ENCODE data around the gene ANO2.
"Not testable (repeated sequence)": the region's sequence is repeated elsewhere in the genome, so short reads cannot be mapped to it uniquely, and the experiment has no call there.

The ANO2 gene

GRCh38 chr12:5688226-5688625 is 256.8 kb downstream of the ANO2 start:
- in situ Hi-C loops (cut with HindIII; ENCODE audit: low sequenced_read_pairs), result no loop called here

DNA sequence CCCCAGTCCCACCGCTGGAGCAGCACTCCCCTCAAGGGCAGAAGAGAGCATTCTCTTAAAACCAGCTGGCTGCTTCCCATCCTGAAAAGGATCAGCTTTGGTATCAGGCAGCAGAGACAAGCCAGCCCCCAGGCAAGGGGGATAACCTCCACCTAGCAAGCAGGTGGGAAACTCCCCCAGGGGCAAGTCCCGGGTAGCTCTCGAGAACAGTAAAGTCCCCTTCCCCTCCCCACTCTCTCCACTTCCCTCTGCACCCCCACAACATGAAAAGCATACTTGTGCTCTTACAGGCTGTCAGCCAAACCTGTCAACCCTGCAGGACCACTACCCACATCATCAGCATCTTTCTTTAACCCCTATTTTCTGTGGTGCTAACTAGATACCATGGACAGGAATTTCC is 259.1 kb downstream of the ANO2 start:
- in situ Hi-C loops (cut with HindIII; ENCODE audit: low sequenced_read_pairs), result no loop called here

DNA sequence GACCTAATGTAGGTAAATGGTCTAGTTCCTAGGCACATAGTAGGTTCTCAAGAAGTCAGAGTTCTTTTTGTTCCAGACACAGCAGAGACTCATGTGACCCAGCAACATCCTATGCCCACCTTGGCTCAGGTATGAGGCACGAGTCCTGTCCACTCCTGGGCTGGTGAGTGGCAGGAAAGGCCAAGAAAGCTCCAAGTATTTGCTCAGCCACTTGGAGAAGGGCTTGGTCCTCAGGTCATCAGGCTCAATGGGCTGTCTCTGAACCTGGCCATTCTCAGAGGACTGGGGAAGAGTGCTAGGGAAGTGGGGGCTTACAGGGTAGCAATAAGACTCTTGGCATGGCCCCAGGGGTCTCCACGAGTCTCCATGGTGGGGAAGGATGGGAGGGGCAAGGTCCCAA is 260.1 kb downstream of the ANO2 start:
- in situ Hi-C loops (cut with HindIII; ENCODE audit: low sequenced_read_pairs), result no loop called here

GRCh38 chr12:5682581-5682980 is 262.5 kb downstream of the ANO2 start:
- in situ Hi-C loops (cut with HindIII; ENCODE audit: low sequenced_read_pairs), result no loop called here

DNA sequence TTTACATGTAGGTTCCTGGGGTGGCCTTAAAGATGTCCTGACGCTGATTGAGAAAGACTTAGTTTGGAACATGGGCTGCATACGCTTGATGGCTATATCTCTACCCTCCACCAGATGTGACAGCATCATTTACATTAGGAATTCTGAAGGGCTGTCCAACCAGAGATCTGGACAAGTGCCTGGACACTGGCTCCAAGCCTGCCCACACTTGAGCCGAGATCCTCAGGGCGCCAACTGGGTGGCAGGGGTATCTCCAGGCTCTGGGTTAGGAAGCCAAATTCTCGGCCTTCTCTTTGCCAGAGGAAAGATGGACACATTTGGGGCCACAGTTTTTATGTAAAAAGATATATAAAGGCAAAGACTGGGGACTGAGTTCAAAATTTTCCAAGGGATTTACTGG is 266.9 kb downstream of the ANO2 start:
- in situ Hi-C loops (cut with HindIII; ENCODE audit: low sequenced_read_pairs), result no loop called here

- in situ Hi-C loops (cut with HindIII; ENCODE audit: low sequenced_read_pairs), result not testable (repeated sequence)
Measured at GRCh38 chr12:5669624-5670023, 275.4 kb downstream of the ANO2 start.

- in situ Hi-C loops (cut with HindIII; ENCODE audit: low sequenced_read_pairs), result no loop called here
Measured at GRCh38 chr12:5665615-5666014, 279.4 kb downstream of the ANO2 start.

DNA sequence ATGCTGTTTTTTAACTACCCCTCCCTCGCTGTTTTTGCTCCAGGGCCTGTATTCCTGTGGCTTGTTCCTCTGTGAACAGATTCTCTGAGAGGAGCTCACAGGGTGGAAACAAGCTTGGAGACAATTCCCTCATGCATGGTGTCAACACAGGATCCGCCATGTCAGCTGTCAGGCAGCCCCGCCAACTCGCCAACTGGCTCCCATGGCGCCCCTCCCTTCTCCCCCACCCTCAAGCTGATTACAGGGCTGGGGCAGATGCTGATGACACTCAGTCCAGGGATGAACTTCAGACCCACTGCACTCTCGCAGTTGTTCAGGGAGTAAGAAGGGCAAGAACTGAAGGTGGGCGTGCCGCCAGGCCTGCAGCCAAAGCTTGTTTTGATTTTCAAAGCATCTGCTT is 283.2 kb downstream of the ANO2 start:
- in situ Hi-C loops (cut with HindIII; ENCODE audit: low sequenced_read_pairs), result no loop called here

- in situ Hi-C loops (cut with HindIII; ENCODE audit: low sequenced_read_pairs), result no loop called here
Measured at GRCh38 chr12:5660238-5660637, 284.8 kb downstream of the ANO2 start.

- in situ Hi-C loops (cut with HindIII; ENCODE audit: low sequenced_read_pairs), result not testable (repeated sequence)
Measured at GRCh38 chr12:5658339-5658941, 286.6 kb downstream of the ANO2 start.

DNA sequence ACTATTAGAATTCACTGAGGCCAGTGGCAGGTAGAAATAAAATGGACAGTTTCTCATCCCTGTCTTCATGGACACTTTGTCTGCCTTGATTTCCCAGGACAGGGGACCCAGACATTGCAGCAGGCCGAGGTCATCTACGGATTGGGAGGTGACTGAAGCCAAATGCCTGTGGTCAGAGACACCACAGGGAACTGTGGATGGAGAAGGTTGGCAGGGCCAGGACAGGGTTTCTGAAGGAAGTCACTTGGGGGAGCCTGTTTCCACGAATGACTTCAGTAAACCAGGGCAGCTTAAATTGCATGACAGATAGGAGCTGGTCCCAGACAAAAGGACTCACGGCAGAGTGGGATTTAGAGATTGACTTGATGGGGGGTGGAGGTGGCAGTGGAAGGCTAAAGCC is 288.2 kb downstream of the ANO2 start:
- in situ Hi-C loops (cut with HindIII; ENCODE audit: low sequenced_read_pairs), result no loop called here

- in situ Hi-C loops (cut with HindIII; ENCODE audit: low sequenced_read_pairs), result no loop called here
Measured at GRCh38 chr12:5655120-5655519, 289.9 kb downstream of the ANO2 start.

DNA sequence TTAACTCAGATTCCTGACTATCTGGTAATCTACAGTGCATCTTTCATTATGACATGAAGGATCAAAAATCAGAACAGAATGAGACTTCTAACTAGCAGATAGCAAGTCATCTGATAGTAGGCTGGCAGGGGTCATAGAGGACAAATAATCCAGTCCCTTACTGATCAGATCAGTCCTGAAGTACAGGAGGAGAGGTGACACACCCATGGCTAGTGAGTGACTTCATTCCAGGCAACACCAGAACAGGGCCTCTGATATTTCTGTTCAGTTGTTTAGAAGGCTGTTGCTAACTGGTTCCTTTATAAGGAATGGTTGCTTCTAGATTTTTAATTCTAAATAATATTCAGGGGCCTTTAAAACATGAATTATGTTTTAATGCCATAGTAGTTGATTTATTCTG is 291.0 kb downstream of the ANO2 start:
- in situ Hi-C loops (cut with HindIII; ENCODE audit: low sequenced_read_pairs), result no loop called here

DNA sequence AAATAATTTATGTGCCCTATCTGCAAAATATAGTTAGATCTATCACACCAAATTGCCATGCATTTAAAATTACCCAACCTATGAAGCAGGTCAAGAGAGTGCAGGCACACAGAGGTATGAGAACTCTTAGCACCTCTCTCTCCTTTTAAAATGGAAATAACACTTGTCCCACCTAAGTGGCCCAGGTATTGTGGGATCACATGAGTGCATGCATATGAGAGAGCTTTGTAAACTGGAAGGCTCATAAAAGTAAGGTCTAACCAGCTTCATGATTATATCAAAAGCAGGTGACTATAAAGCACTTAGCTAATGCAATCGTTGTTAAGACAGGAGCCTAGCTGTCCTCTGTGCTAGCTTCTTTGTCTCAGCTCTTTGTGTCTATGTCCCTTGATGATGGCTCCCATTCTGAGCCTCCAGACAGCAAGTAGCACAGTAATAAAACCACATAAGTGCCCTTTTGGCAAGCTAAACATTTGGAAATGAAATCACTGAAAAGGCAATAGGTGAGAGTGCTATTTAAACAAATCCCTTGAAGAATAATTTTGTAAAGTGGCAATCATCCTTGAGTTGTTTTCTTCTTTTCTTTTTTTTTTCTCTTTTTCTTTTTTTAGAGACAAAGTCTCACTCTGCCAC is 294.1 kb downstream of the ANO2 start:
- in situ Hi-C loops (cut with HindIII; ENCODE audit: low sequenced_read_pairs), result no loop called here

DNA sequence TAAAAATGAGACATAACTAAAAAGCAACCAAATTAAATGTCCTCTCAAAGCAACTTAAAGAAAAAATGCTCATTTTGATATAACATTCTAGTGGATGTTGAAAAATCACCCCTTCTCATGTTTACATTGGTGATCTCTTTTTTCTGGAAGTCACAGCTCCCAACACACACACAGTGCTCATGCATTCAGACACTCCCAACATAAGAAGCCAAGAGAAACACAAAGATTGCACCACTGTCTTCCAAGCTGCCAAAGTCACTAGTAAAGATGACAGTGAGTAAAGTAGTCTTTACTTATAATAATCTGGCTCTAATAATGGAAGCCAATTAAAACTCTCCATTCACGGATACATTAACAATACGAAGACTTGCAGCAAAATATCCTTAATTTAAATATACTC is 294.8 kb downstream of the ANO2 start:
- in situ Hi-C loops (cut with HindIII; ENCODE audit: low sequenced_read_pairs), result no loop called here

DNA sequence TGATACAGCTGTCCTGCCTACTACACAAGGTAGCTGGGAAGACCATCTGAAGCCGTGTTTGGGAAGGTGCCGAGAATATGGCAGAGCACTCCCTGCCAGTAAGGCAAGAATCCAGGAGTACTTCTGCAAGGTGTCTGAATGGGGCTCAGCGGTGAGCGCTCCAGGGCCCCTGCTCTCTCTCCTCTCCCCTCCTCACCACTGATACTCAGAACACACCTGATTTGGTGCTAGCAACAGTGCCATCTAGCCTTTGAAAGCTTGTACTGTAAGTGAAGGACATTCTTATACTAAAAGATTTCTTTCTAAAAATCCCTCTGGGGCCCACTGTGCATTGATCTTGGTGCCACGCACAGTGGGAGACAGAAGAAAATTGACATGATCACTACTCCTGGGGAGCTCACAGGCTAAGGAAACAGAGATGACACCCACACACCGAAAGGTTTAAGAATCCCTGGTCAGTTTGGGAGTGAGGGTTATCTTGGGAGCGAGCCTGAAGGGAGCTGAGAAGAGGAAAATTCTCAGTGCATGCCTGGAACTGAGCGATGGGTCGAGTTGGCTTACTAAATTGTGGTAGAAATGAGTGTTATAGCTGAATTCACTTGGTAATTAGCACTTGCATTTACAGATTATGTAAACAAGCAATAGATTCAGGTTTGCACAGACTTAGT is 296.2 kb downstream of the ANO2 start:
- in situ Hi-C loops (cut with HindIII; ENCODE audit: low sequenced_read_pairs), result no loop called here

DNA sequence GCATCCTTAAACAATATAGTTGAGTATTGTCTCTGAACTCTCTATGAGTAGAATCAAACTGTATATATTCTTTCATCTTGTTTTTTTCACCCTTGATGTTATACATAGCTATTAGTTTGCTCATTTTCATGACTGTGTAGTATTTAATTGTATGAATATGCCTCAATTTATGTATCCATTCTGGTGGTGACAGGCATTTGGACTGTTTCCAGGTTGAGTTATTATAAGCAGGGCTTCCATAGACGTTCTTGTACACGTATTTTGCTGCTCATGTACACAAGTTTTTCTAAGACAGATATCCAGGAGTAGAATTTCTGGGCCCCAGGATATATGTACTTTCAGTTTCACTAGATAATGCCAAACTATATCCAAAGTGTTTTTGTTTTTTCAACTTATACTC is 301.8 kb downstream of the ANO2 start:
- in situ Hi-C loops (cut with HindIII; ENCODE audit: low sequenced_read_pairs), result no loop called here

DNA sequence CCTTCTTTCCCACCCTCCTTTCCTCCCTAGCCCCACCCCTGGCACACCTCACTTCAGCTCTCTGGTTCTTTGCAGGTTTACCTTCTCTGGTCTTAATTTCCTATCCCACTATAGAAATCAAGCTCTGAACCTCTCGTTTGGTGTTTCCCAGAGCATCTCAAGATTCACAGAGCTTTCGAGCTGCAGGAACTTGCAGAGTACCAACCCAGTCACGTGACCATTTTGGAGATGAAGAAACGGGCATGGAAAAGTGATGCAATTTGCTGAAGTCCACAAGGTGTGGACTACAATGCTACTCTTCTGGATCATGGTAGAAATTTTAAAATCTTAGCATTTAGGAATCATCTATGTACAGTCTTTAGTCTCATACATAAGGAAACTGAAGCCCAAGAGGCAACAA is 307.4 kb downstream of the ANO2 start:
- in situ Hi-C loops (cut with HindIII; ENCODE audit: low sequenced_read_pairs), result no loop called here

- in situ Hi-C loops (cut with HindIII; ENCODE audit: low sequenced_read_pairs), result no loop called here
Measured at GRCh38 chr12:5636907-5637306, 308.2 kb downstream of the ANO2 start.

- in situ Hi-C loops (cut with HindIII; ENCODE audit: low sequenced_read_pairs), result no loop called here
Measured at GRCh38 chr12:5633106-5633505, 312.0 kb downstream of the ANO2 start.

DNA sequence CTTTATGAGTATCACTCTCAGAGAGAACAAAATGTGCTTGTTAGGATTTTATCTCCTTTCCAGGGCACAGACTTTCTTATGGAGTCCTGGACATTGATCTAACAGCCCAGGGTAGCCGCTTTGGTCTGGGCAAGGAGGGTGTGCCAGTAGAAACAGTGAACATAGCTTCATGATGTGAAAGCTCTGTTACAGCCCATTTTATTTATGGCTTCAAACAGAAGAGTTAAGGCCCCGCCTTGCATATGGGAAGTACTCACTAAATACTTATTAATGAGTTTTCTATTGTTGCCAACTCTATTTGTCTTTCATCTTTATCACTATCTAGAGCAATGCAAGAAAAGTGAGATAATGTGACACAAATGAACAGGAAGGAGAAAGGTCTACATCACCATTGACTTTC is 312.6 kb downstream of the ANO2 start:
- in situ Hi-C loops (cut with HindIII; ENCODE audit: low sequenced_read_pairs), result no loop called here

DNA sequence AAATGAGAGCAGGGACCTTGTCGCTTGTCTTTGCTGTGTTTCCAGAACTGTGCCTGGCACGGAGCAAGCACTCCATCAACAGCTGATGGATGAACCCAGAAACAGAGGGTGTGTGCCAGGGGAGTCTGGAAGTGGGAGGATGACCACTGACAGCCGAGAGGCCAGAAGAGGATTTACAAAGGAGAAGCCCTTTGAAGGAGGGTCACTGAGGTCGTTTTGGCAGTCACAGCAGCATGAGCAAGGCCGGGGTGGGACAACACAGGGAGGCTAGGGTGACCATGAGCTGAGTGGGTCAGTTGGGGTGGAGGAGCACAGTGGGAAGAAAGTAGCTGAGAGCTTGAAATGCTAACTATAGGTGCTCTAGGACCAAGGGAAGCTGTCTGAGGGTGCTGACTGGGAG is 313.6 kb downstream of the ANO2 start:
- in situ Hi-C loops (cut with HindIII; ENCODE audit: low sequenced_read_pairs), result no loop called here

- in situ Hi-C loops (cut with HindIII; ENCODE audit: low sequenced_read_pairs), result no loop called here
Measured at GRCh38 chr12:5630726-5631125, 314.3 kb downstream of the ANO2 start.
